ENCODE results near the gene OR5B3. TPM values are rescaled to one million over a fixed set of nuclear protein-coding genes. Genes with fewer than 3 reads are reported as not detected.

OR5B3 gene
- polyA plus RNA-seq, 1 donor = not detected

DNA sequence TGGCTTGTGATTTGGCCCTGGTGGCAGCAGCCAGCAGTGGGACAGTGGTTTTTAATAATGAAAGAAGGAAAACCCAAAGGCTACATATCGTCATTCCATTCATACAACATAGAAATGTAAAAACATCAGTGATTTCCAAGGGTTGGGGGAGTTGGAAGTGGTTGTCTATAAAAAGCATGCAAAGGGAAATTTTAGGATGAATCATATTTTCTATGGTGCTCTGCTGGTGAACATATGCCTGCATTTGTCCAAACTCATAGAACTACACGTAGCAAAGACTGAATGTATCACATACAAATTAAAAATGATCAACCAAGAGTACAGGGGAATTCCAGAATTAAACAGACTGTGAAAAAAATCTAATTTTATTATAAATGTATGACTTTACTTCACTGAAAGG, 11.1 kb downstream of the OR5B3 start:
- no peak overlapping the region for H3K4me3 ChIP-seq (ENCODE audit: low read length)
- H3K27me3 ChIP-seq (ENCODE audit: control insufficient read depth, insufficient read depth, low read length) = no peaks in the 10 kb centered on the region
- H3K9me3 ChIP-seq (ENCODE audit: control insufficient read depth, low read depth, low read length) = peaks cover 8% of the 10 kb centered on the region
- no peaks in the 10 kb centered on the region for H3K4me1 ChIP-seq (ENCODE audit: control insufficient read depth, insufficient read depth, low read length)
- no peaks in the 10 kb centered on the region for H3K36me3 ChIP-seq (ENCODE audit: control insufficient read depth, insufficient read depth, low read length)
- 57% methylated on average over 1 of the region's 2 CpGs for WGBS (ENCODE audit: insufficient coverage, low lambda C conversion rate)
- no peak for DNase-seq
- H3K27ac ChIP-seq (ENCODE audit: low read length) = no peak overlapping the region

DNA sequence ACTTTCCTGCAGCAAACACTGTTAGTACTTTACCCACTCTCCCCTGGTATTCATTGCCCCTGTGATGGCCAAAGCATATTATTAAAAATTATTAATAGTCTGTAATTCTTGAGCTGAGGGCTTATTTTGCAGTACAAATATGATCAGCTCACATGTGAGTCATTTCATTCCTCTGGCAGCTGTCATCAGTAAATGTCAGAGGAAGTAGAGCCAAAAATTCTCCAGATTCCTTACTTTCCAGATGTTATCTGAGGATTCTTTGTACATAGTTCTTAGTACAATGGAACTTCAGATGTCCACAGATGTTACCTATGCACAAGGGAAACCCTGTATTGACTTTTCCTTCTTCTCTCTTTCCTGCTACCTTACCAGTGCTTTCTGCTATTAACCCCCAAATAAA, 12.5 kb downstream of the OR5B3 start:
- Histone ChIP-seq H3K27me3 (ENCODE audit: control insufficient read depth, insufficient read depth, low read length) (no peaks in the 10 kb centered on the region), H3K4me1 (ENCODE audit: control insufficient read depth, insufficient read depth, low read length) (no peaks in the 10 kb centered on the region), H3K27ac (ENCODE audit: low read length) (no peak overlapping the region), H3K4me3 (ENCODE audit: low read length) (no peak overlapping the region), H3K36me3 (ENCODE audit: control insufficient read depth, insufficient read depth, low read length) (no peaks in the 10 kb centered on the region), H3K9me3 (ENCODE audit: control insufficient read depth, low read depth, low read length) (peaks cover 11% of the 10 kb centered on the region)
- DNase-seq = no peak

DNA sequence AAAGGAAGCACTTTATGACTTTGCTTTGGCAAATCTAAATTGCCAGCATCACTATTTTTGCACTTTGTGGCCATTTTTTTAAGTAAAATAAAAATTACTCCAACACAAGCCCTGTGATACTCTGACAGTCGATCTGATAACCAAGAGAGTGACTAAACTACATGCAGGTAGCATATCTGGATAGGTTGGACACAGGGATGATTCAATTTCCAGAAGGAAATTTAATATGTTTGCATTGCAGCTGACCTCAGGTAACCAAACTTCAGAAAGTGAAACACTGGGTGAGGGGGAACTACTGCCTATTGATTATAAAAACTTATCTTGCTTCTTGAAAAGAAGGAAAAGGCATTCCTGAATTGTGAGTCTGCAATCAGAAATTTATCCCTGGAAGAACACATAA, 13.9 kb downstream of the OR5B3 start:
- no peaks in the 10 kb centered on the region for H3K36me3 ChIP-seq (ENCODE audit: control insufficient read depth, insufficient read depth, low read length)
- no peaks in the 10 kb centered on the region for H3K4me1 ChIP-seq (ENCODE audit: control insufficient read depth, insufficient read depth, low read length)
- no peak for DNase-seq
- H3K4me3 ChIP-seq (ENCODE audit: low read length) = no peak overlapping the region
- H3K27ac ChIP-seq (ENCODE audit: low read length) = no peak overlapping the region
- peaks cover 11% of the 10 kb centered on the region for H3K9me3 ChIP-seq (ENCODE audit: control insufficient read depth, low read depth, low read length)
- no CpG with 5 or more reads among the region's 1 CpG for WGBS (ENCODE audit: insufficient coverage, low lambda C conversion rate)
- H3K27me3 ChIP-seq (ENCODE audit: control insufficient read depth, insufficient read depth, low read length) = no peaks in the 10 kb centered on the region

DNA sequence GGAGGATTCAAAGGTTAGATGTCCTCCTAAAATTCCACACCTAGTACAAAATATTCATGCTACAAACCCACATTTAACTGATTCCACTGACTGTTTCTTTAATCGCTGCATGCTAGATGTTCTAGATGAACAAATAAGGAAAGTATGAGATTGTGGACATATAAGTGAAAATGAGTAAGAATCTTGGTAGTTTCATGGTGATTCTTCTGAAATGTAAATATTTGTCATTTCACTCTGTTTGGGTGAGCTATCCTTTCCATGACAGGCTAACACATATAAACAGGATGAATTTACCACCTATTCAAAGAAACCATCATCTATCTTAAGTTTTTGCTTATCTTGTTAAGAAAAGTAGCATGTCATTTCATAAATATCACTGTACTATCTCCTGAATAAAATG, 14.8 kb downstream of the OR5B3 start:
- Histone ChIP-seq H3K9me3 (ENCODE audit: control insufficient read depth, low read depth, low read length) (peaks cover 11% of the 10 kb centered on the region), H3K4me1 (ENCODE audit: control insufficient read depth, insufficient read depth, low read length) (no peaks in the 10 kb centered on the region), H3K4me3 (ENCODE audit: low read length) (no peak overlapping the region), H3K36me3 (ENCODE audit: control insufficient read depth, insufficient read depth, low read length) (no peaks in the 10 kb centered on the region), H3K27me3 (ENCODE audit: control insufficient read depth, insufficient read depth, low read length) (no peaks in the 10 kb centered on the region), H3K27ac (ENCODE audit: low read length) (no peak overlapping the region)
- WGBS (ENCODE audit: insufficient coverage, low lambda C conversion rate) = no CpG with 5 or more reads among the region's 1 CpG
- no peak for DNase-seq

DNA sequence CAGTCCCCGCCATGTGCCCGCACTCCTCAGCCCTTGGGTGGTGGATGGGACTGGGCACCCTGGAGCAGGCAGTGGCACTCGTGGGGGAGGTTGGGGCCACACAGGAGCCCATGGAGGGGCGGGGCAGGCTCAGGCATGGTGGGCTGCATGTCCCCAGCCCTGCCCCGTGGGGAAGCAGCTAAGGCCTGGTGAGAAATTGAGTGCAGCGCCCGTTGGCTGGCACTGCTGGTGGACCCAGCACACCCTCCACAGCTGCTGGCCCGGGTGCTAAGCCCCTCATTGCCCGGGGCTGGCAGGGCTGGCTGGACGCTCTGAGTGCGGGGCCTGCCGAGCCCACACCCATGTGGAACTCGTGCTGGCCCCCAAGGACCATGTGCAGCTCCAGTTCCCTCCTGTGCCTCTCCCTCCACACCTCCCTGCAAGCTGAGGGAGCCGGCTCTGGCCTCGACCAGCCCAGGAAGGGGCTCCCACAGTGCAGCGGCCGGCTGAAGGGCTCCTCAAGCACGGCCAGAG, 16.1 kb downstream of the OR5B3 start:
- DNase-seq = no peak

DNA sequence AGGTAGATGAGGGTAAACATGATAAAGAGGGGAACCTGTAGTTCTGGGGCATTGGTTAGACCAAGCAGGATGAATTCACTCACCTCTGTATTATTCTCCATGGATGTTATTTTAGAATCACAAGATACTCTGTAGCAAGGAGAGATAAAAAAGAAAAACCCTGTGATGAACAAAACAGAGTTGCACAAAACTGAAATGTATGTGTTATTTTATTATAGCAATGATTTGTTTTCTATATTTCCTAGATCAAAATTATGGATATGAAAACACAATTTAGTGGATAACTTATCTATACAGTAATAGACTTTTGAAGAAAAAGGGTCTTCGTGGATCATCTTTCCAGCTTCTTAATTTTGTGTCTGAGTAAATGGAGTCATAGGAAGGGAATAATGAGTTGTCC, 47.7 kb downstream of the OR5B3 start, which contains the start of gene OR5B17:
Gene OR5B17, minus strand, starts transcription at position 101 of the 400 bp plus-strand sequence. Its CDS starts 0 bp downstream, at position 101.
- no peaks in the 10 kb centered on the region for H3K36me3 ChIP-seq (ENCODE audit: control insufficient read depth, insufficient read depth, low read length)
- no peak for DNase-seq
- no peak within 1 kb of the TSS for H3K4me3 ChIP-seq (ENCODE audit: low read length)
- no peaks in the 10 kb centered on the region for H3K27me3 ChIP-seq (ENCODE audit: control insufficient read depth, insufficient read depth, low read length)
- WGBS (ENCODE audit: insufficient coverage, low lambda C conversion rate) = 63% methylated on average over 1 of the region's 1 CpG
- H3K27ac ChIP-seq (ENCODE audit: low read length) = no peak within 1 kb of the TSS
- H3K4me1 ChIP-seq (ENCODE audit: control insufficient read depth, insufficient read depth, low read length) = no peaks in the 10 kb centered on the region
- H3K9me3 ChIP-seq (ENCODE audit: control insufficient read depth, low read depth, low read length) = no peaks in the 10 kb centered on the region

More for the DNA sequence above, 16.1 kb downstream of the OR5B3 start:
- Histone ChIP-seq H3K27me3 (ENCODE audit: control insufficient read depth, insufficient read depth, low read length) (no peaks in the 10 kb centered on the region), H3K9me3 (ENCODE audit: control insufficient read depth, low read depth, low read length) (peaks cover 11% of the 10 kb centered on the region), H3K27ac (ENCODE audit: low read length) (no peak overlapping the region), H3K36me3 (ENCODE audit: control insufficient read depth, insufficient read depth, low read length) (no peaks in the 10 kb centered on the region), H3K4me1 (ENCODE audit: control insufficient read depth, insufficient read depth, low read length) (no peaks in the 10 kb centered on the region), H3K4me3 (ENCODE audit: low read length) (no peak overlapping the region)
- WGBS (ENCODE audit: insufficient coverage, low lambda C conversion rate) = no CpG with 5 or more reads among the region's 18 CpGs

DNA sequence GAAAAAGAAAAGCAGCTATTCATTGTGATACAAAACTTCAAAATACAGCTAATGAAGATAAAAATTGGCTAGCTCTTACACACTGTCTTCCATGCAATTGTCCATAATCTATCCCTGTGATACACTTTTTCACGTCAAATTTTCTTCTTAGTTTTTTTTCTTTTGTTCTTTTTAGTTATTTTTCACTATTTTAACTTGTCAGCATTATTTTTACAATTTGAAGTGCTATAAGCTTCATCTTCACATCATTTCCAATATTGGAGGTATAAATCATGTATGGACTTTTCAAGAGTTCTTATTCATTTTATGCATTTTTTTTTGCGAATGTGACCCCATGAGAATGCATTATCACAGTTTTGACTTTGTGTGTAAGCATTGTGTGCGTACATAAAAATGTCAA, 51.9 kb downstream of the OR5B3 start:
- Histone ChIP-seq H3K4me1 (ENCODE audit: control insufficient read depth, insufficient read depth, low read length) (no peaks in the 10 kb centered on the region), H3K27me3 (ENCODE audit: control insufficient read depth, insufficient read depth, low read length) (no peaks in the 10 kb centered on the region), H3K9me3 (ENCODE audit: control insufficient read depth, low read depth, low read length) (no peaks in the 10 kb centered on the region), H3K36me3 (ENCODE audit: control insufficient read depth, insufficient read depth, low read length) (no peaks in the 10 kb centered on the region), H3K4me3 (ENCODE audit: low read length) (no peak overlapping the region), H3K27ac (ENCODE audit: low read length) (no peak overlapping the region)
- WGBS (ENCODE audit: insufficient coverage, low lambda C conversion rate) = 94% methylated on average over 2 of the region's 3 CpGs
- DNase-seq = no peak

Other genes with a start within 250 kb of the OR5B3 start
- not detected for gene OR9Q2, start 217.8 kb downstream of the OR5B3 start, polyA plus RNA-seq
- not detected for gene OR1S2, start 202.7 kb downstream of the OR5B3 start, polyA plus RNA-seq
- not detected for gene OR1S1, start 194.2 kb downstream of the OR5B3 start, polyA plus RNA-seq
- gene OR10Q1, start 178.0 kb downstream of the OR5B3 start, polyA plus RNA-seq = not detected
- gene OR10W1, start 138.6 kb downstream of the OR5B3 start, polyA plus RNA-seq = not detected
- gene OR5B17, start 47.8 kb downstream of the OR5B3 start, polyA plus RNA-seq = not detected
- gene OR5B2, start 21.2 kb upstream of the OR5B3 start, polyA plus RNA-seq = 0.01 TPM
- gene OR5B12, start 35.4 kb upstream of the OR5B3 start, polyA plus RNA-seq = 0.03 TPM
- gene OR5B21, start 101.2 kb upstream of the OR5B3 start, polyA plus RNA-seq = 0.07 TPM
- 13.4 TPM for gene LPXN, start 169.0 kb upstream of the OR5B3 start, polyA plus RNA-seq
- 51.5 TPM for gene ZFP91, start 172.2 kb upstream of the OR5B3 start, polyA plus RNA-seq
- 1.4 TPM for gene CNTF, start 215.8 kb upstream of the OR5B3 start, polyA plus RNA-seq